Measurements from ENCODE around the gene WDR5. TPM values are rescaled to one million over a fixed set of nuclear protein-coding genes. Genes with fewer than 3 reads are reported as not detected.
"Not testable (repeated sequence)": the region's sequence is repeated elsewhere in the genome, so short reads cannot be mapped to it uniquely, and the experiment has no call there.

WDR5 gene
- total RNA-seq (10 to 100 TPM; 18.3 to 18.4 TPM), total RNA-seq (30.9 to 62.5 reads per million in 2 donors)

DNA sequence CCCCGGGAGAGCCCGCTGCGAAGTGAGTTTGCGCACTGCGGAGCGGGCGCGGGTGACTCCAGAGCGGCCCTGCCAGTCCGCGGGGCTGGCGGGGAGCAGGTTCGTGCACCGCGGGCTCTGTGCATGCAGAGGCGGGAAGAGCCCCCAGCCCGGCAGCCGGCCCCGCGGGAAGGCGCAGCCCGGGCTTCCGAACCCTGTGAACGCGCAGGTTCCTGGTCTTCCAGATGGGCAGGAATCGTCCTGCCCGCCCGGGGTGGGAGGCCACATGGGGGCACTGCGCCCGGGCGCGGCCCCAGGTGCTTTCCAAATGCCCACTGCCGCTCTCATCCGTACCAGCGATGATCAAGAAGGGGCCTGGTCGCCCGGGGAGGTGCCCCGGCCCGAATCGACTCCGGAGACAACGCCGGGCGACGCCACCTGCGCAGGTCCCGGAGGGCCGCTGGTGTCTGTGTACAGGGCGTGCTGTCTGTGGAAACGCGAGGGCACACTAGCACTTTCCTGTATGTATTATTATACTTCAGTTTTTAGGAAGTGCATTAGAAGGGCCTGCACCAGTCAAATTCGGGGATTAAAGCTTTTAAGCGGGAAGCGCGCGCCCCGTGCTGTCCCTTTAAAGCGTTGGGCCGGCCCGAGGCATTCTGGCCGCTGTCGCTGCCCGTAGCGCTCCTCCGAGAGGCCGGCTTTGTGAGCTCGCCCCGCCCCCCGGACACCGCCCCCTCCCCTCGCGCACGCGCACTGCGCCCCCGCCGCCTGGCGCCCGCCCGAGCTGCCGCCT, at the start of gene WDR5:
Gene WDR5 (plus strand): TSS at position 740 of the 775 bp plus-strand sequence. CDS start 3,796 bp downstream, outside the sequence.
- peak; percentile 86 for ATAC-seq
- Mint-ChIP-seq H3K36me3 (ENCODE audit: low read depth) (no peaks in the 10 kb centered on the region), H3K4me3 (peak within 1 kb of the TSS; percentile 93), H3K27me3 (no peaks in the 10 kb centered on the region), H3K4me1 (peaks cover 38% of the 10 kb centered on the region), H3K27ac (peak within 1 kb of the TSS; percentile 85)
- H3K9me3 ChIP-seq (ENCODE audit: control insufficient read depth, low read length, poor library complexity, severe bottlenecking): no peaks in the 10 kb centered on the region
- DNase-seq: peak; percentile 90 to 97 (median 91)

DNA sequence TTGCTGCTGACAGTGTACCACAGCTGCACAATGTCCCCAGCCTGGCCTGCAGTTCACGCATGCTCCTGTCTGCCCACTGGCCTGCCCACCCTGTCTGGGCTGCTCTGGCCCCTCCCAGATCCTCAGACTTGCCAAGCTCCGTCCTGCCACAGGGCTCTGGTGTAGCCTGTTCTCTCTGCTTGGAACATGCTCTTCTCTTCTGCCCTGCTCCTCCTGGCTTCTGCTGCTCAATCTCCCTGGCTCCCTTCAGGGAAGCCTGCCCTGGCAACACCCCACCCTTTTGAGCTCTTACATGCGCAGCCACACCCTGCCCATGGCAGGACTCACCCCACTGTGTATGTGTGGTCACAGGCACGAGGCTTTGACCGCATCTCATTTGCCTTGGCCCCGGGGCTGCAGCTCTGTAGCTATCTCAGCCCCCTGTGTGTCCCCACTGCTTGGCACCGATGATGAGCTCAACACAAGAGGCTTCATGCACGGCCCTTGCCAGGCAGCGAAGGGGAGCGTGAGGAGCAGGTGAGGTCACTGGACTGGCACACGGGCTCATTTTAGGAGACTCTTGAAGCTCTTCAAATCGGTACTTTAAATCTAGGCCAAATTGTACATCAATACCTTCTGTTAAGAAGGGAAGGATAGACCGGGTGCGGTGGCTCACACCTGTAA, 47.7 kb upstream of the WDR5 start:
- ATAC-seq: no peak

DNA sequence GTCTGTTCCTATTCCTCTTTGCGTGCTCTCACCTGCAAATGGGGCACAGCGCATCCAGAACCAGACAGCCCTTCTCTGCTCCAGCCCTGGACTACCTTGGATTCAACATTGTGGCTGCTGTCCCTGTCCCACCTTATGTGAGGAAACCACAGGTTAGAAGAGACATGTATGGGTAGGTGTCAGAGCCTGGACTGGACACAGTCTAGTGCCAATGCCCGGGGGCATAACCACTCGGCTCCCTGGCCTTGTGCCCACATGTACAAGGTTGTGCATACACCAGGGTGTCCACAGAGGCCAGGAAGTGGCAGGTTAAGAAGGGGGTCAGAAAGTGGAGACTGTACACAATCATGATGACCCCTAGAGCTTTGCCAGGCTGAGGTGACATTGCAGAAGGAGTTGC, 45.9 kb upstream of the WDR5 start:
- Mint-ChIP-seq H3K4me1 (peaks cover 2% of the 10 kb centered on the region), H3K27me3 (peaks cover 33% of the 10 kb centered on the region), H3K27ac (no peak overlapping the region), H3K4me3 (no peak overlapping the region), H3K36me3 (ENCODE audit: low read depth) (no peaks in the 10 kb centered on the region)
- no peaks in the 10 kb centered on the region for H3K9me3 ChIP-seq (ENCODE audit: control insufficient read depth, low read length, poor library complexity, severe bottlenecking)
- ATAC-seq (no peak), DNase-seq (no peak)

More for the DNA sequence above, 47.7 kb upstream of the WDR5 start:
- no peak overlapping the region for H3K27ac Mint-ChIP-seq
- no peak overlapping the region for H3K4me3 Mint-ChIP-seq
- peaks cover 2% of the 10 kb centered on the region for H3K4me1 Mint-ChIP-seq
- DNase-seq: no peak
- no peaks in the 10 kb centered on the region for H3K9me3 ChIP-seq (ENCODE audit: control insufficient read depth, low read length, poor library complexity, severe bottlenecking)
- H3K27me3 Mint-ChIP-seq: peaks cover 21% of the 10 kb centered on the region
- no peaks in the 10 kb centered on the region for H3K36me3 Mint-ChIP-seq (ENCODE audit: low read depth)

DNA sequence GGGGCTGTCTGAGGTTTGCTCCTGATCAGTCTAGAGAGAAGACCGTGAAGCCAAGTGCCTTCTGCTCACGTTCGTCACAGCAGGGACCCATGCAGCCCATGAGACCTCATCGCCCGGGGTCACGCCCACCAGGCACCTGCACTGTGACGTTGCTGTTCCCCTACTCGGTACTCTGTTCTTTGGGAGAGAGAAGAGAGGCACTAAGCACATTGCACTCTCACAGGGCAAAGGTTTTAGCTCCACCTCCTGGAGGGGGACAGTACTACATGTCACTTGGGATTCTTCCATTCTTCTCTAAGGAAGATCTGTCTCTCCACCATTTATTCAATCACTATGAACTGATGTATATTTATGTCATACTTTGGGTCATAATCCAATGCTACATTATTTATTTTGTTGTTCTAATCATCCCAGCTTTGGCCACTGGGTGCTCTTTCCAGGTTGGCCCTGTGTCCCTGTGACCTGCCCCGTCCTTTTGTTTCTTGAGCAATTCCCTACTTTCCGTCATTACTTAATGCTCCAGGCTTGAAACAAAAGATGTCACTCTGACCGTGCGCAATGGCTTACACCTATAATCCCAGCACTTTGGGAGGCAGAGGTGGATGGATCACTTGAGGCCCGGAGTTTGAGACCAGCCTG, 36.6 kb upstream of the WDR5 start:
- ATAC-seq (peak; percentile 92), DNase-seq (peak in 2 of 3 donors; percentile 24 to 48)
- Mint-ChIP-seq H3K27ac (no peak overlapping the region), H3K36me3 (ENCODE audit: low read depth) (peaks cover under 1% of the 10 kb centered on the region), H3K4me3 (no peak overlapping the region), H3K27me3 (peaks cover 37% of the 10 kb centered on the region), H3K4me1 (no peaks in the 10 kb centered on the region)
- H3K9me3 ChIP-seq (ENCODE audit: control insufficient read depth, low read length, poor library complexity, severe bottlenecking): no peaks in the 10 kb centered on the region

DNA sequence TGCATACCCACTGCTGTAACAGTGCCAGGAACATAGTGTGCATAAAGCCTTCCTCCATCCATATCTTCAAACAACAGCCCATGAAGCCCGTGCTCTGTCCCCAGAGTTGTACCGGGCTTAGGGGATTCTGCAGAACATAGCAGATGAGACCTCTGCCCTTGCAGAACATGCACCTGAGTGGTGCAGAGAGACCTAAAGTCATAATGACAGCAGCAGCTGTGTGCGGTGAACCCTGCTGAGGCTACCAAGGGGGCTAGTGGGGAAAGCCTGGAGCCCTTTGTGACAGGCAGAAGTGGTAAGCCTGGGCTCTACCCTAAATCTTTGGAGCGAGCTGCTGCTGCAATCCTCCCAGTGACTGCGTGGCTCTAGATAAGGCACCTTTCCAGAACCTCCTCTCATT, 35.8 kb upstream of the WDR5 start:
- ATAC-seq: no peak
- DNase-seq: no peak
- no peaks in the 10 kb centered on the region for H3K9me3 ChIP-seq (ENCODE audit: control insufficient read depth, low read length, poor library complexity, severe bottlenecking)
- peaks cover 3% of the 10 kb centered on the region for H3K36me3 Mint-ChIP-seq (ENCODE audit: low read depth)
- H3K4me1 Mint-ChIP-seq: no peaks in the 10 kb centered on the region
- peaks cover 33% of the 10 kb centered on the region for H3K27me3 Mint-ChIP-seq
- no peak overlapping the region for H3K27ac Mint-ChIP-seq
- H3K4me3 Mint-ChIP-seq: no peak overlapping the region

DNA sequence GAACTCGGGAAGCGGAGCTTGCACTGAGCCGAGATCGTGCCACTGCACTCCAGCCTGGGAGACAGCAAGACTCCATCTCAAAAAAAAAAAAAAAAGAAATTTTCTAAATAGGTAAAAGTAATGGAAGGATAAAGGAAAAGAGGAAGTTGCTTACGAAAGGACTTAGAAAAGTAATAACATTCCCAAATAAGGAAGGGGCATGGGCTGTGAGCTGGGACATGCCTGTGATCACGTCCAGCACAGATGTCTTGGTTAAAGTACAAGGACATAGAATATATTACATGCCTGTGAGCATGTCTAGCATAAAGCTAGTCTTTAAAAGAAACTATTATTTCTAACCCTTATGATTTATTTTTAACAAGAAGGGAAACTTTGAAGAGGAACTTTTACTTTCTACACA, 34.7 kb upstream of the WDR5 start:
- not testable (repeated sequence) for H3K36me3 Mint-ChIP-seq (ENCODE audit: low read depth); H3K4me3 Mint-ChIP-seq; DNase-seq; H3K9me3 ChIP-seq (ENCODE audit: control insufficient read depth, low read length, poor library complexity, severe bottlenecking); H3K27ac Mint-ChIP-seq; ATAC-seq; H3K4me1 Mint-ChIP-seq
- H3K27me3 Mint-ChIP-seq: peaks cover 28% of the 10 kb centered on the region

DNA sequence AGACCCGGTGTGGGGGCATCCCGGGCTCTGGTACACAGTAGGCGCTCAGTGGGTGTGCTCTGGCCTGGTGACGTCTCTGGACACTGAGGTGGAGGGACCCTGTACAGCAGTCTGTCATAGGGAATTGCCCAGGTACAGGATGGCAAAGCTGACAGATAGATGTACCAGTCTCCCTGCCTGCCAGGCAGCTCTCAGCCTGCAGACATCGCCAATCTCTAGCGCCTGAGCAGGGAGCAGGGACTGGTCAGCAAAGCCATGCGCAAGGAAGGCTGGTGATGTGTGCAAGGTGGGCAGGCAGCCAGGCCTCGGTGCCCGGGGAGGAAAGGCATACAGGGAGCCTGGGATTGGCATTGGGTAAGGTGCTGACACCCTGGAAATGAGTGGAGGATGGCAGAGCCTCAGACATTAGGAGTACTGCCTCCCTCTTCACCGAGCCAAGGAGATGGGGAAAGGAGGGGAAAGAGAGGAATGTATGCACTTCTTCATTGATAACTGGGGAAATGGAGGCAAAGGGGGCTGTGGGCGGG, 34.2 kb upstream of the WDR5 start:
- Mint-ChIP-seq H3K27me3 (peaks cover 32% of the 10 kb centered on the region), H3K27ac (no peak overlapping the region), H3K36me3 (ENCODE audit: low read depth) (peaks cover 3% of the 10 kb centered on the region), H3K4me1 (no peaks in the 10 kb centered on the region), H3K4me3 (no peak overlapping the region)
- no peaks in the 10 kb centered on the region for H3K9me3 ChIP-seq (ENCODE audit: control insufficient read depth, low read length, poor library complexity, severe bottlenecking)
- ATAC-seq: no peak
- no peak for DNase-seq

DNA sequence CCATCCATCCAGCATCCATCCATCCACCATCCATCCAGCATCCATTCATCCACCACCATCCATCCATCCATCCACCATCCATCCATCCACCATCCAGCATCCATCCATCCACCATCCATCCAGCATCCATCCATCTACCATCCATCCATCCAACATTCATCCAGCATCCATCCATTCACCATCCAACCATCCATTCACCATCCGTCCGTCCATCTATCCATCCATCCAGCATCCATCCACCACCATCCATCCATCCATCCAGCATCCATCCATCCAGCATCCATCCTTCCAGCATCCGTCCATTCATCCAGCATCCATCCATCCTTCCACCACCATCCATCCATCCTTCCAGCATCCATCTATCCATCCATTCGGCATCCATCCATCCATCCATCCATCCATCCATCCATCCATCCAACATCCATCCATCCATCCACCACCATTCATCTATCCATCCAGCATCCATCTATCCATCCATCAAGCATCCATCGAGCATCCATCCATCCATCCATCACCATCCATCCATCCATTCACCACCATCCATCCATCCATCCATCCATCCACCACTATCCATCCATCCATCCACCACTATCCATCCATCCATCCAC, 32.4 kb upstream of the WDR5 start:
- H3K9me3 ChIP-seq (ENCODE audit: control insufficient read depth, low read length, poor library complexity, severe bottlenecking): no peaks in the 10 kb centered on the region
- H3K4me1 Mint-ChIP-seq: no peaks in the 10 kb centered on the region
- DNase-seq (no peak), ATAC-seq (no peak)
- H3K27me3 Mint-ChIP-seq: peaks cover 32% of the 10 kb centered on the region
- no peak overlapping the region for H3K27ac Mint-ChIP-seq
- no peak overlapping the region for H3K4me3 Mint-ChIP-seq
- H3K36me3 Mint-ChIP-seq (ENCODE audit: low read depth): peaks cover 3% of the 10 kb centered on the region

DNA sequence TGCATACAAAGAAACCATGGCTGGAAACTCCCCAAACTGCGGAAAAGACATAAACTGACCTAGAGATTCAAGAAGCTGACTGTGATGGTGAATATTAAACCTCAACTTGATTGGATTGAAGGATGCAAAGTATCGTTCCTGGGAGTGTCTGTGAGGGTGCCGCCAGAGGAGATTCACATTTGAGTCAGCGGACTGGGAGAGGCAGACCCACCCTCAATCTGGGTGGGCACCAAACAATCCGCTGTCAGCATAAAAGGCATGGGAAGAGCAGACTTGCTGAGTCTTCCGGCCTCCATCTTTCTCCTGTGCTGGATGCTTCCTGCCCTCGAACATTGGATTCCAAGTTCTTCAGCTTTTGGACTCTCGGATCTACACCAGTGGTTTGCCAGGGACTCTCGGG, 24.8 kb upstream of the WDR5 start:
- no peaks in the 10 kb centered on the region for H3K9me3 ChIP-seq (ENCODE audit: control insufficient read depth, low read length, poor library complexity, severe bottlenecking)
- no peak overlapping the region for H3K27ac Mint-ChIP-seq
- H3K27me3 Mint-ChIP-seq: peaks cover 7% of the 10 kb centered on the region
- DNase-seq (no peak), ATAC-seq (no peak)
- no peak overlapping the region for H3K4me3 Mint-ChIP-seq
- H3K36me3 Mint-ChIP-seq (ENCODE audit: low read depth): no peaks in the 10 kb centered on the region
- H3K4me1 Mint-ChIP-seq: no peaks in the 10 kb centered on the region

DNA sequence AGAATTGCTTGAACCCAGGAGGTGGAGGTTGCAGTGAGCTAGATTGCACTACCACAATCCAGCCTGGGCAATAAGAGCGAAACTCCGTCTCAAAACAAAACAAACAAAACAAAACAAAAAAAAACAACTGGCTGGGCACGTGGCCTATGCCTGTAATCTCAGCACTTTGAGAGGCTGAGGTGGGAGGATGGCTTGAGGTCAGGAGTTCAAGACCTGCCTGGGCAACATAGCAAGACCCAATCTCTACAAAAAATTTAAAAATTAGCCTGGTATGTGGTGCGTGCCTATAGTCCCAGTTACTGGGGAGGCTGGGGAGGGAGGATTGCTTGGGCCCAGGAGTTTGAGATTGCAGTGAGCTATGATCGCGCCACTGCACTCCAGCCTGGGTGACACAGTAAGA, 23.3 kb upstream of the WDR5 start:
- no peaks in the 10 kb centered on the region for H3K36me3 Mint-ChIP-seq (ENCODE audit: low read depth)
- H3K9me3 ChIP-seq (ENCODE audit: control insufficient read depth, low read length, poor library complexity, severe bottlenecking): no peaks in the 10 kb centered on the region
- H3K4me1 Mint-ChIP-seq: no peaks in the 10 kb centered on the region
- no peak overlapping the region for H3K27ac Mint-ChIP-seq
- DNase-seq (no peak), ATAC-seq (no peak)
- no peaks in the 10 kb centered on the region for H3K27me3 Mint-ChIP-seq
- H3K4me3 Mint-ChIP-seq: no peak overlapping the region

DNA sequence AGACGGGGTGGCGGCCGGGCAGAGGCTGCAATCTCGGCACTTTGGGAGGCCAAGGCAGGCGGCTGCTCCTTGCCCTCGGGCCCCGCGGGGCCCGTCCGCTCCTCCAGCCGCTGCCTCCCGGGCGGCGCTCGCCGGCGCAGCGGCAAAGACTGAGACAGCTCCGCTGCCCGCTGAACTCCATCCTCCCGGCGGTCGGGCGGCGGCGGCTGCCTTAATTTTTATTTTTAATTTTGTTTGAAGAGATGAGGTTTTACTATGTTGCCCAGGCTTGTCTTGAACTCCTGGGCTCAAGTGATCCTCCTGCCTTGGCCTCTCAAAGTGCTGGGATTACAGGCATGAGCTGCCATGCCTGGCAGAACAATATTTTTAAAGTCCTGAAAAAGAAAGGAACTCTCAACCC, 16.9 kb upstream of the WDR5 start:
- H3K9me3 ChIP-seq (ENCODE audit: control insufficient read depth, low read length, poor library complexity, severe bottlenecking); H3K27ac Mint-ChIP-seq; H3K4me1 Mint-ChIP-seq; H3K36me3 Mint-ChIP-seq (ENCODE audit: low read depth); H3K27me3 Mint-ChIP-seq; ATAC-seq; H3K4me3 Mint-ChIP-seq; DNase-seq: not testable (repeated sequence)

DNA sequence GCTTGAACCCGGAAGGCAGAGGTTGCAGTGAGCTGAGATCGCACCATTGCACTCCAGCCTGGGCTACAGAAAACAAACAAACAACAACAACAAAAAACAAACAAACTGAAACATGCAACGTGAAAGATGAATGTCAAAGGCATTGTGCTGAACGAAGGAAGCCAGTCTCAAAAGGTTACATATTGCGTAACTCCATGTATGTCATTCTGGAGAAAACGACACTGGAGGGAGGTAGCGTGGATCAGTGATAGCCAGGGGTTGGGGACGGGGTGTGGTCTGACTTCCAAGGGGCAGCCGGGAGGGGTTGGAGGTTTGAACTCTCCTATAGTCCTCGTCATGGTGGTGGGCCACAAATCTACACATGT, 12.1 kb upstream of the WDR5 start:
- Mint-ChIP-seq H3K27me3 (no peaks in the 10 kb centered on the region), H3K27ac (no peak overlapping the region), H3K36me3 (ENCODE audit: low read depth) (no peaks in the 10 kb centered on the region), H3K4me1 (no peaks in the 10 kb centered on the region), H3K4me3 (no peak overlapping the region)
- H3K9me3 ChIP-seq (ENCODE audit: control insufficient read depth, low read length, poor library complexity, severe bottlenecking): no peaks in the 10 kb centered on the region
- ATAC-seq (no peak), DNase-seq (no peak)

Data from T-helper 17 cell (primary cell).